GM12875 (cell line): ENCODE measurements around the gene SP140L.

Experiments
- H3K4me3 ChIP-seq: one replicate; pipeline ENCODE4 v1.5.1; 2011; ENCODE audit warnings: low read depth, low read length, control low read depth
- TF ChIP-seq, protein P1 (sequence below): IDR thresholded peaks from 2 replicates; pipeline ENCODE4 v1.5.1; 2011; ENCODE audit warnings: low read depth, mild to moderate bottlenecking, control low read depth, inconsistent platforms, low read length, moderate library complexity, borderline replicate concordance; ENCODE audit not compliant: insufficient read depth

SP140L gene

DNA sequence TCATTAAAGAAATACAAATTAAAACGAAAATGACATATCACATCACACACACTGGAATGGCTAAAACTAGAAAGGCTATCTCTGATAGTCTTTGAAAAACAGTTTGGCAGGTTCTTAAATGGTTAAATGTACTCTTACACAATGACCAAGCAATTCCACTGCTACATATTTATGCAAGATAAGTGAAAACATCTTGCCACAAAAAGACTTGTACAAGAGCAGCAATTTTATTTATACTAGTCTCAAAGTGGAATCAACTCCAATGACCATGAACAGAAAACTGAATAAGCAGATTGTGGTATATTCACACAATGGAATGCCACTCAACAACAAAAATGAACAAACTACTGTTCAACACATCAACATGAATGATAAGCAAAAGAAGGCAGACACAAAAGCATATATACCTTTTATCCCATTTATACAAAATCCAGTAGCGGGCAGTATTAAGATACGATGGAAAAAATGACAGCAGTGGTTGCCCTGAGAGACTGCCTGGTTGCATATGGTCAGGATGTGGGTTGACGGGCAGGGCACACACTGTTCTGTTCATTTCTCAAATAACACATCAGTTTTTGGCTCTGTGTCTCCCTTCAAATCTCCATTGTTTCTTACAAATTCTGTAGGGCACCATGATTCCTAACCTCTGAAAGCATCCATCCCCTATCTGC lies 114.4 kb downstream of the SP140L start:
- TF ChIP-seq, protein P1, sequence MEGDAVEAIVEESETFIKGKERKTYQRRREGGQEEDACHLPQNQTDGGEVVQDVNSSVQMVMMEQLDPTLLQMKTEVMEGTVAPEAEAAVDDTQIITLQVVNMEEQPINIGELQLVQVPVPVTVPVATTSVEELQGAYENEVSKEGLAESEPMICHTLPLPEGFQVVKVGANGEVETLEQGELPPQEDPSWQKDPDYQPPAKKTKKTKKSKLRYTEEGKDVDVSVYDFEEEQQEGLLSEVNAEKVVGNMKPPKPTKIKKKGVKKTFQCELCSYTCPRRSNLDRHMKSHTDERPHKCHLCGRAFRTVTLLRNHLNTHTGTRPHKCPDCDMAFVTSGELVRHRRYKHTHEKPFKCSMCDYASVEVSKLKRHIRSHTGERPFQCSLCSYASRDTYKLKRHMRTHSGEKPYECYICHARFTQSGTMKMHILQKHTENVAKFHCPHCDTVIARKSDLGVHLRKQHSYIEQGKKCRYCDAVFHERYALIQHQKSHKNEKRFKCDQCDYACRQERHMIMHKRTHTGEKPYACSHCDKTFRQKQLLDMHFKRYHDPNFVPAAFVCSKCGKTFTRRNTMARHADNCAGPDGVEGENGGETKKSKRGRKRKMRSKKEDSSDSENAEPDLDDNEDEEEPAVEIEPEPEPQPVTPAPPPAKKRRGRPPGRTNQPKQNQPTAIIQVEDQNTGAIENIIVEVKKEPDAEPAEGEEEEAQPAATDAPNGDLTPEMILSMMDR, result no peak
- no peak overlapping the region for H3K4me3 ChIP-seq

DNA sequence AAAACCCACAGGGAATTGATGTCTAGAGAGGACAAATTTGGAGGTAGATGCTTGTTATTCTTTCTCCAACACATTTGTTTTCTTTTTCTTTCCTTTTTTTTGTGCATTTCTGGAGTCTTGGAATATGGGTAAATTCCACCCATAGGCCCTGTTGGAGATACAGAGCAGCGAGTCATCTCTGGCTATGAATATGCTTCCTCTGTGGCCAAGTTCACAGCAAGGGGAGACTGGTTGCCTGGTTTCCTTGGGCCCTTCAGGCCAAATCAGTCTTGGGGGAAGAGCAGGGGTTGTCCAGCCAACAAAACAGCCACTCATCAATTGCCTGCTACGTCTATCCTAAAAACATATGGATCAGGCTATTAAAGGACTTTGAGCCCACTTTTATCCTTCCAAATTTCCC lies 116.5 kb downstream of the SP140L start:
- TF ChIP-seq, protein P1, result no peak
- no peak overlapping the region for H3K4me3 ChIP-seq

DNA sequence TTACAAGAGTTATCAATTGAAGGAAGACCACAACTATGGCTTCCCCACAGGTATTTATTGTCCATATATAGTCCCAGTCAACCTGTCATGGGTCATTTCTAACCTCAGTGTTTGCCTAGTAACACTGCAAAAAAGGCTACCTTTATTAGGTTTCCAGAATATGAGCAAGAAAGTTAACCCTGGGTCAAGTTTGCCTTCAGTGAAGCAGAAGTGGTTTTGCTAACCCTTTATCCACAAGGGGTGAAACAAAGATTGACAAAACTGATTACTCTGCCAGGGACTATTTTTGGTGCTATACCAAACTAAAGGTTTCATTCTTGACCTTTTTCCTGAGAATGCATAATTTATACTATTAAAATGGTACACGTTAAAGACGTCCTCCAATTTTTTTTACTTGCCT lies 117.8 kb downstream of the SP140L start:
- TF ChIP-seq, protein P1, result no peak
- no peak overlapping the region for H3K4me3 ChIP-seq

DNA sequence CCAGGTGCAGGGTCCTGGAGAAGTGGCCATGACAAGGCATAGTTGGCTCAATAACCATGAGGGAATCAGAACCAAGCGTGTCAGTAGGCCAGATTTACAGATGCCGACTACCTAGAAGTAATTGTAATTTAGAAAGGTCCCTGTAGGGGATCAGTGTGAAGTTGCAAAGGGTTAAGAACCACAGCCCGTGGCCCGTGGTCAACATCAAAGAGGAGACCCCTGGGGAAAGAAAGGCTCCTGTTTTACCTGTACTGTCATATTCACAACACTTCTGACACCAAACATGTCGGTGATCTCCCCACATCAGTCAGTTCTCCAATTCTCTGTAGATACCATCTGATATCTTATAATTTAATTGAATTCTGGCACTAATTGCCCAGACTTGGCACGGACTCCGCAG lies 120.0 kb downstream of the SP140L start:
- TF ChIP-seq, protein P1, result no peak
- no peak overlapping the region for H3K4me3 ChIP-seq

DNA sequence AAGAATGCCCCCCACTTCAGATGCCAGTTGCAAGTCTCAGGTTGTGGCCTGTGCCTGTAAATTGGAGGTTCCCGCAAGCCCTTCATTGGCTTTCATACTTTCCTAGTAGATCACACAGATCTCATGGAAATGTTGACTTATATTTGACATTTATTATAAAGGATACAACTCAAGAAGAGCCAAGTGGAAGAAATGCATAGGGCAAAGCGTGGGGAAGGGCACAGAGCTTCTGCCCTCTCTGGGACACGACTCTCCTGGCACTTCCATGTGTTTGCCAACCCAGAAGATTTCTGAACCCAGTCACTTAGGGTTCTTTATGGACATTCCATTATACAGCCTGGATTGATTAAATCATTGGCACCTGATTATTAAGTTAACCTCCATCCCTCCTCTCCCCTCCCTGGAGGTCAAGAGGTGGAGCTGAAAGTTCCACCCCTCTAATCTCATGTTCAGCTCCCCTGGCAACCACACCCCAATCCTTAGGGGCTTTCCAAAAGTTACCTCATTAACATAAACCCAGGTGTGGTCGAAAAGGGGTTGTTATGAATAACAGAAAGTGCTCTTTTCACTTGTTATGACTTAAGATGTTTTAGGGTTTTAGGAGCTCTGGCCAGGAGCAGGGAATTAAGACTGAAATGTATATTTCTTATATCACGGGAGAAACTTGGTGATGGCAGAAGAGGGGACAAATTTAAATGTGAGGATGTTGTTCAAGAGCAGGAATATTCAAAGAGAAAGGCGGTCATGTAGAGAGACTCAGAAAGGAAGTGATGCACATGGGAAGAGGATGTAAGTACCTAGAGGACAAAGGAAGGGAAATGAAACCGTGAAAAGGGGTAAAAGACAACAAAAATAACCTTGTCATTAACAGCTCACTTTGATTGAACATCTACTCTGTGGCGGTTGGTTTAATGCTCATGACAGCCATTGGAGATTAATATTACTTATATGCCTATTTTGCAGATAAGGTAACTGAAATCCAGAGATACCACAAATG lies 120.8 kb downstream of the SP140L start:
- no peak overlapping the region for H3K4me3 ChIP-seq
- TF ChIP-seq, protein P1, result no peak

DNA sequence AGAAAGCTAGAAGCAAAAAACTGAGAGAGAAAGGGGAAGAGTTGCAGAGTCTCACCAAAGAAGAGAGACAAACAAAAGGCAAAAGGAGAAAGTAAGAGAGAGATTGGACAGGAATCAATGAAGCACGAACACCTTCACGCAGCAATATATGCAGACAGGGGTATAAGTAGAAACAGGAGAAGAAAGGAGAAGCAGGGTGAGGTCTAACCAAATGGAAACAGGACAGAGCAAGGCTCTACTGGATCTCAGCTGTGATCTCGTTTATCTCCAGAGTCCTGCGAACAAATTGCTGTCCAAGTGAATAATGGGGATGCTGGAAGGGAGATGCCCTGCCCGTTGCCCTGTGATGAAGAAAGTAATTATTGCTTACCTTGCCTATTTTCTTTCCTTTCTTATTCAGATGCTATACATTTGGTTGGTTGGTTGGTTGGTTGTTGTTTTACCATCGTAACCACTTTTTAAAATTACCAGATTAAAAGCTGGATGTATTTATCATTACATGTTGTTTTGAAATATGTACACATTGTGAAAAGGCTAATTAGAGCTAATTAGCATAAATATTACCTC lies 123.0 kb downstream of the SP140L start:
- H3K4me3 ChIP-seq, result no peak overlapping the region
- TF ChIP-seq, protein P1, result no peak
